WERI-Rb-1 (cell line): ENCODE results near the gene ZNF776.
A peak's percentile ranks its signal among the peaks of the same experiment; 100 is the strongest.

Source experiments
- DNase-seq: peaks from one replicate; pipeline ENCODE4 v3.0.0-alpha.2; 2020
- H3K27ac ChIP-seq: fragments of 250-450 bp; sonication (Bioruptor Pico); 2 replicates; pipeline ENCODE4 v1.5.1; 2020; ENCODE audit warnings: mild to moderate bottlenecking, moderate library complexity
- H3K27me3 ChIP-seq: fragments of 250-450 bp; sonication (Bioruptor Pico); 2 replicates; pipeline ENCODE4 v1.5.1; 2021; ENCODE audit warnings: mild to moderate bottlenecking, low read depth, moderate library complexity; ENCODE audit not compliant: insufficient read depth, severe bottlenecking
- H3K36me3 ChIP-seq: fragments of 250-450 bp; sonication (Bioruptor Pico); 2 replicates; pipeline ENCODE4 v1.5.1; 2020; ENCODE audit warnings: mild to moderate bottlenecking, moderate library complexity
- H3K4me3 ChIP-seq: 2 replicates; pipeline ENCODE4 v1.5.1; 2011; ENCODE audit warnings: low read depth, mild to moderate bottlenecking, control low read depth, low read length
- H3K9me3 ChIP-seq: fragments of 250-450 bp; sonication (Bioruptor Pico); 2 replicates; pipeline ENCODE4 v1.5.1; 2021; ENCODE audit warnings: mild to moderate bottlenecking, moderate library complexity; ENCODE audit not compliant: severe bottlenecking
- TF ChIP-seq, protein P1 (sequence below): IDR thresholded peaks from 2 replicates; pipeline ENCODE4 v1.5.1; 2011; ENCODE audit warnings: low read depth, mild to moderate bottlenecking, control low read depth, inconsistent platforms, low read length

Gene ZNF776

DNA sequence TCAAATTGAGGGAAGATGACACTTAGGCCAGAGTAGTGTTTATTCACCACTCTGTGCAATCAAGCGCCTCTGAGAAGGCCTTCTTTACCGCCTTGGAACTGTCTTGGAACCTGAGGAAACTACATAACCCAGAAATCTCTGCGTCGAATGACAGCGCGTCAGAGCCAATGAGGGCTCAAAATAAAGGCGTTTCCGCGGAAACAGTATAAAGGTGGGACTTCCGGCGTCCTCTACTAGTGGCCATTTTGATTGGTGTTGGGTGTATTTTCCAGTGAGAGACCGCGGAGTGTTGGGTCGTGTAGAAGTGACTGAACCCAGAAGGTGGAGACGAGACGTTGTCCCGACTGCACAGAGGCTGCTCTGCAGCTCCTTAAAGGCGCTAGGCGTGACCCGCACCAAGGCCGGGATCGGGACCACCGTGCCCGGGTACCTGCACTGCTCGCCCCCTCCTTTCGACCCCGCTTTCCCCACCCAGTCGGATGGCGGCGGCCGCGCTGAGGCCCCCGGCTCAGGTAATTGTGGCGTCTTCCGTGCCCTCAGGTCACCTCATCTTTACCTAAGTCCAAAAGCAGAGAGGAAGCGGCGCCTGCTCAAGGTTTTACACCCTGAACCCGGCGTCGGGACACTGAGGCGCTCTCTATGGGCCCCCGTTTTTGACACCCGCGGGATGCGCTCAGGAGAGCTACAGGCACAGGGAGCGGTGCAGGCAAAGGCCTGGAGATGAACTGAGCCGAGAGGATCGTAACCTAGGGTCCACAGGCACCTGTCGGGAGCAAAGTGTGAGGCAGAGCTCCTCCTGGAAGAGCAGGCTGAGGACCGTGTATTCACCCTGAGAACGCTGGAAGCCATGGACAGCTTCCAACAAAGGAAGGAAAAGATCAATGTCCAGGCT lies at the start of gene ZNF776:
ZNF776 (plus strand) TSS at position 236 of the 892 bp plus-strand sequence; CDS start at position 480, 244 bp downstream.
- Histone ChIP-seq H3K27ac (peak within 1 kb of the TSS; percentile 70), H3K4me3 (peak within 1 kb of the TSS; percentile 91), H3K36me3 (peaks cover 34% of the 10 kb centered on the region), H3K27me3 (no peaks in the 10 kb centered on the region), H3K9me3 (no peaks in the 10 kb centered on the region)
- peak; percentile 84 for DNase-seq
- TF ChIP-seq, protein P1, sequence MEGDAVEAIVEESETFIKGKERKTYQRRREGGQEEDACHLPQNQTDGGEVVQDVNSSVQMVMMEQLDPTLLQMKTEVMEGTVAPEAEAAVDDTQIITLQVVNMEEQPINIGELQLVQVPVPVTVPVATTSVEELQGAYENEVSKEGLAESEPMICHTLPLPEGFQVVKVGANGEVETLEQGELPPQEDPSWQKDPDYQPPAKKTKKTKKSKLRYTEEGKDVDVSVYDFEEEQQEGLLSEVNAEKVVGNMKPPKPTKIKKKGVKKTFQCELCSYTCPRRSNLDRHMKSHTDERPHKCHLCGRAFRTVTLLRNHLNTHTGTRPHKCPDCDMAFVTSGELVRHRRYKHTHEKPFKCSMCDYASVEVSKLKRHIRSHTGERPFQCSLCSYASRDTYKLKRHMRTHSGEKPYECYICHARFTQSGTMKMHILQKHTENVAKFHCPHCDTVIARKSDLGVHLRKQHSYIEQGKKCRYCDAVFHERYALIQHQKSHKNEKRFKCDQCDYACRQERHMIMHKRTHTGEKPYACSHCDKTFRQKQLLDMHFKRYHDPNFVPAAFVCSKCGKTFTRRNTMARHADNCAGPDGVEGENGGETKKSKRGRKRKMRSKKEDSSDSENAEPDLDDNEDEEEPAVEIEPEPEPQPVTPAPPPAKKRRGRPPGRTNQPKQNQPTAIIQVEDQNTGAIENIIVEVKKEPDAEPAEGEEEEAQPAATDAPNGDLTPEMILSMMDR, result no peak

DNA sequence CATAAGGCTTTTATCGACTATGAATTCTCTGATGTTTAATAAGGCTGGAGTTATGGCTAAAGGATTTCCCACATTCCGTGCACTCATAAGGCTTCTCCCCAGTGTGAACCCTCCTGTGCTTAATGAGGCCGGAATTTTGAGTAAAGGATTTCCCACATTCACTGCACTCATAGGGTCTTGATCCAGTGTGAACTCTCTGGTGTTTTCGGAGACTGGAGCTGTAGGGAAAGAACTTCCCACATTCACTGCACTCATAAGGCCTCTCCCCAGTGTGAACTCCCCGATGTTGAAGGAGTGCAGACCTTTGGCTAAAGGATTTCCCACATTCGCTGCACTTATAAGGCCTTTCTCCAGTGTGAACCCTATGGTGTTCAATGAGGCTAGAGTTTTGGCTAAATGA lies 45.0 kb upstream of the ZNF776 start:
- Histone ChIP-seq H3K4me3 (no peak overlapping the region), H3K9me3 (no peaks in the 10 kb centered on the region), H3K27ac (no peak overlapping the region), H3K27me3 (no peaks in the 10 kb centered on the region), H3K36me3 (no peaks in the 10 kb centered on the region)
- TF ChIP-seq, protein P1, result no peak
- no peak for DNase-seq

DNA sequence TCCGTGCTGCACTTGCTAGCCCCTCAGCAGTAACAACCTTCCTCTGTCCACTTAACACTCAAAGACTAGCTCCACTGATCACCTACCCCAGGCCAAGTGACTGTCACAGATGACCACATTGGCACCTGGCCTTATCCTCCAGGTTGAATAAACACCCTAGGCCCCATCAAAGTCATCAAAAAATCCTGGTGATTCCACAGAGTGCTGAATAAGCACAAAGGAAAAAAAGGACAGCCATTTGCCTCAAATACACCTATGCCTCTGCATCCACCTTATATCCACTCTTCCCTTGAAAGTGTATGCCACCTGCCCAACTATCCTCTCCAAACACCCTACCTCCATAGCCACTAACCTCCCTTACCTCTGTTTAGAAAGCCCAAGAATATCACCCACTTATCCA lies 40.3 kb upstream of the ZNF776 start:
- Histone ChIP-seq H3K4me3 (no peak overlapping the region), H3K9me3 (no peaks in the 10 kb centered on the region), H3K27me3 (no peaks in the 10 kb centered on the region), H3K36me3 (no peaks in the 10 kb centered on the region), H3K27ac (no peak overlapping the region)
- TF ChIP-seq, protein P1, result no peak
- no peak for DNase-seq

DNA sequence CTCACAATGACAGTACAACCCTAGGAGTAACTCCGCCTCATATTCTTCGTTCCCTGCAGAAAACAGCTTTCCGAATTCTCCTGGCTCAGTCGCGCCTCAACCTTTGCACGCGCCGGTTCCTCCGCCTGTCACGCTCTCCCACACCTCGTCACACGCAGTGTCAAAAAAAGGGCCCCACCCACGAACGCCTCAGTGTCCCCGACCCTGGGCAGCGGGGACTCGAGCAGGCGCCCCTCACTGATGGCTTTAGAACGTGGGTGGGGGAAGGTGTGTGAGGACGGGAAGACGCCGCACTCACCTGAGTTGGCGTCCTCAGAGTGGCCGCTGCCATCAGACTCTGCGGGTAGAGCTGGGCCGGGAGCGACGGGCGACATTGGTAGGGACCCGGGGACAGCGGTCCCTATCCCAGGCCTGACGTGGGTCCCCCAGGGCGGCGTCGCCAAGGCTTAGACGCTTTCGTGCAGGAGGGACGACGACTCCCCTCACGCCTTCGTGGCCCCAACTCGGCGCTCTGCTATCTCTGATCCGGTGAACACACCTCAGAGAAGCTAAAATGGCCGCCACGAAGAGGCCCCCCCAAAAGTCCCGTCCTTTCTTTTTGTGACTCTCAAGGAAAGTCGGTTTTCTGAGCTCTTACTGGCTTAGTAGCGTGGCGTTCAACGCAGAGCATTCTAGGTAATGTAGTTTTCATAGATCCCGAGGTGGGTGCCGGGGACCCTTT lies 37.8 kb upstream of the ZNF776 start, which contains the start of gene ZNF154:
ZNF154 (minus strand) TSS at position 564 of the 721 bp plus-strand sequence; CDS start at position 331, 233 bp downstream.
- Histone ChIP-seq H3K9me3 (no peaks in the 10 kb centered on the region), H3K4me3 (no peak within 1 kb of the TSS), H3K27me3 (no peaks in the 10 kb centered on the region), H3K27ac (no peak within 1 kb of the TSS), H3K36me3 (peaks cover 2% of the 10 kb centered on the region)
- TF ChIP-seq, protein P1, result no peak
- no peak for DNase-seq

DNA sequence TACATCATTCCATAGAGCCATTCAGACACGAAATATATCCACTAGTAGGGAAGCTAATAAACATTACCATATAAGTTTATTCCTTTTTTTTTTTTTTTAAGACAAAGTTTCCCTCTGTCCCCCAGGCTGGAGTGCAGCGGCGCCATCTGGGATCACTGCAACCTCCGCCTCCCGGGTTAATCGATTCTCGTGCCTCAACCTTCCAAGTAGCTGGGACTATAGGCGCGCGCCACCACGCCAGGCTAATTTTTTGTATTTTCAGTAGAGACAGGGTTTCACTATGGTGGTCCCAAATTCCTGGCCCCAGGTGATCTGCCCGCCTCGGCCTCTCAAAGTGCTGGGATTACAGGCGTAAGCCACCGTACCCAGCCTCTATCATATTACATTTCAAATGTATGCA lies 37.0 kb upstream of the ZNF776 start:
- no peak for DNase-seq
- Histone ChIP-seq H3K27ac (no peak overlapping the region), H3K9me3 (no peaks in the 10 kb centered on the region), H3K27me3 (no peaks in the 10 kb centered on the region), H3K36me3 (peaks cover 7% of the 10 kb centered on the region), H3K4me3 (no peak overlapping the region)
- TF ChIP-seq, protein P1, result no peak
